GM23338 (cell line): Measurements from ENCODE around the gene EAF2. TPM values are rescaled to one million over a fixed set of nuclear protein-coding genes. Genes with fewer than 3 reads are reported as not detected.

ENCODE experiments used
- ATAC-seq: fragments of 200-7000 bp; cut with Tn5 transposase; 3 replicates; pipeline ENCODE4 v1.9.1; 2020
- DNase-seq: peaks from one replicate; pipeline ENCODE4 v3.0.0-alpha.2; 2015; ENCODE audit warnings: low spot score
- H2AFZ ChIP-seq: fragments of 200-600 bp; sonication (generic); 2 replicates; pipeline ENCODE4 v1.8.0; 2016; ENCODE audit warnings: antibody characterized with exemption, mild to moderate bottlenecking, moderate library complexity
- H3F3A ChIP-seq: fragments of 200-600 bp; sonication (generic); replicated peaks from 2 replicates; pipeline ENCODE4 v1.8.0; 2017; ENCODE audit warnings: antibody characterized with exemption, mixed run types, low read depth
- H3K27ac ChIP-seq: fragments of 200-600 bp; sonication (generic); 2 replicates; pipeline ENCODE4 v1.6.1; 2016; ENCODE audit warnings: low read depth
- H3K27me3 ChIP-seq: fragments of 200-600 bp; sonication (generic); 2 replicates; pipeline ENCODE4 v1.8.0; 2016; ENCODE audit warnings: mild to moderate bottlenecking, mixed run types, moderate library complexity; ENCODE audit not compliant: insufficient read depth
- H3K36me3 ChIP-seq: fragments of 200-600 bp; sonication (generic); 2 replicates; pipeline ENCODE4 v1.8.0; 2016; ENCODE audit warnings: mild to moderate bottlenecking; ENCODE audit not compliant: insufficient read depth
- H3K4me1 ChIP-seq: fragments of 200-600 bp; sonication (generic); 2 replicates; pipeline ENCODE4 v1.8.0; 2016; ENCODE audit warnings: mild to moderate bottlenecking, moderate library complexity; ENCODE audit not compliant: insufficient read depth
- H3K4me2 ChIP-seq: fragments of 200-600 bp; sonication (generic); 2 replicates; pipeline ENCODE4 v1.7.1; 2017; ENCODE audit warnings: mixed run types
- H3K4me3 ChIP-seq: fragments of 200-600 bp; sonication (generic); 2 replicates; pipeline ENCODE4 v1.6.1; 2016; ENCODE audit warnings: mixed run types
- H3K79me2 ChIP-seq: fragments of 200-600 bp; sonication (generic); replicated peaks from 2 replicates; pipeline ENCODE4 v1.8.0; 2017; ENCODE audit warnings: mild to moderate bottlenecking; ENCODE audit not compliant: insufficient read depth
- H3K9me2 ChIP-seq: fragments of 200-600 bp; sonication (generic); 2 replicates; pipeline ENCODE4 v1.8.0; 2017; ENCODE audit not compliant: insufficient read depth
- H4K20me1 ChIP-seq: fragments of 200-600 bp; sonication (generic); replicated peaks from 2 replicates; pipeline ENCODE4 v1.8.0; 2017; ENCODE audit warnings: mild to moderate bottlenecking; ENCODE audit not compliant: insufficient read depth
- H3K27ac Mint-ChIP-seq: 2 replicates; pipeline ENCODE4 v1.8.0; 2020; ENCODE audit warnings: inconsistent platforms, mild to moderate bottlenecking, moderate library complexity, mixed read lengths
- H3K27me3 Mint-ChIP-seq: 3 replicates; pipeline ENCODE4 v1.8.0; 2022; ENCODE audit warnings: low read depth, mild to moderate bottlenecking, moderate library complexity, mixed read lengths, inconsistent platforms; ENCODE audit not compliant: insufficient read depth, poor library complexity
- H3K36me3 Mint-ChIP-seq: 3 replicates; pipeline ENCODE4 v1.8.0; 2021; ENCODE audit warnings: low read depth, mild to moderate bottlenecking, inconsistent platforms, moderate library complexity, mixed read lengths
- H3K4me1 Mint-ChIP-seq: 3 replicates; pipeline ENCODE4 v1.8.0; 2020; ENCODE audit warnings: mild to moderate bottlenecking, inconsistent platforms, mixed read lengths
- H3K4me3 Mint-ChIP-seq: 3 replicates; pipeline ENCODE4 v1.8.0; 2021; ENCODE audit warnings: moderate library complexity, mild to moderate bottlenecking, inconsistent platforms, mixed read lengths
- H3K9me3 Mint-ChIP-seq: 3 replicates; pipeline ENCODE4 v1.8.0; 2020; ENCODE audit warnings: moderate library complexity, mild to moderate bottlenecking, inconsistent platforms, mixed read lengths
- CREB1 ChIP-seq: fragments of 250-450 bp; sonication (Bioruptor Pico); IDR thresholded peaks from 2 replicates; pipeline ENCODE4 v1.5.0; 2020; ENCODE audit warnings: low read depth, mild to moderate bottlenecking, moderate library complexity
- CTCF ChIP-seq, 2 experiments: fragments of 200-600 bp in 1 of 2; sonication (generic) in 1 of 2; conservative IDR thresholded peaks; 2 replicates each; pipeline versions ENCODE4 v1.5.1 to v1.6.1; 2016 to 2017; ENCODE audit warnings: antibody characterized with exemption in 2 of 2, low read depth in 2 of 2, mild to moderate bottlenecking in 2 of 2, moderate library complexity in 1 of 2
- ETS1 ChIP-seq: IDR thresholded peaks from 2 replicates; pipeline ENCODE4 v1.6.1; 2016; ENCODE audit warnings: antibody characterized with exemption
- EZH2 ChIP-seq: fragments of 200-600 bp; sonication (generic); IDR thresholded peaks from one replicate; pipeline ENCODE4 v1.8.0; 2017; ENCODE audit warnings: antibody characterized with exemption, mild to moderate bottlenecking, low read depth; ENCODE audit not compliant: unreplicated experiment
- EZH2phosphoT487 ChIP-seq: fragments of 200-600 bp; sonication (generic); IDR thresholded peaks from one replicate; pipeline ENCODE4 v1.8.1; 2018; ENCODE audit warnings: antibody characterized with exemption; ENCODE audit not compliant: unreplicated experiment
- JUNB ChIP-seq: IDR thresholded peaks from one replicate; pipeline ENCODE4 v1.6.1; 2016; ENCODE audit warnings: antibody characterized with exemption; ENCODE audit not compliant: unreplicated experiment
- NANOG ChIP-seq: IDR thresholded peaks from 2 replicates; pipeline ENCODE4 v1.6.1; 2016; ENCODE audit warnings: antibody characterized with exemption, borderline replicate concordance
- REST ChIP-seq: IDR thresholded peaks from one replicate; pipeline ENCODE4 v1.6.1; 2018; ENCODE audit warnings: antibody characterized with exemption; ENCODE audit not compliant: unreplicated experiment
- STAT1 ChIP-seq: IDR thresholded peaks from one replicate; pipeline ENCODE4 v1.6.1; 2016; ENCODE audit warnings: antibody characterized with exemption; ENCODE audit not compliant: unreplicated experiment
- ZNF331 ChIP-seq: fragments of 250-450 bp; sonication (Bioruptor Pico); IDR thresholded peaks from 2 replicates; pipeline ENCODE4 v1.5.0; 2020; ENCODE audit warnings: low read depth, mild to moderate bottlenecking, moderate library complexity
- ZNF462 ChIP-seq: fragments of 250-450 bp; sonication (Bioruptor Pico); IDR thresholded peaks from 2 replicates; pipeline ENCODE4 v1.5.0; 2020; ENCODE audit warnings: mild to moderate bottlenecking, moderate library complexity
- polyA plus RNA-seq: library from polyadenylated mRNA; unstranded; fragments of >200 nt; fragmentation: Nextera tagmentation; extraction: Ambion mirVana; gene quantifications from 2 replicates; pipeline ENCODE4 v1.2.1, GENCODE V29; 2016
- total RNA-seq: library from RNA; depleted of rRNA; stranded (reverse); fragments of >200 nt; shearing (Covaris generic); gene quantifications from 2 replicates; pipeline ENCODE4 v1.2.3, GENCODE V29; 2014

EAF2 gene
- total and polyA plus RNA-seq, 2 experiments from 2014 or later = 5.7 to 14.7 TPM

GRCh38 chr3:121869736-121870135, 34.7 kb downstream of the EAF2 start (continued):
- no peak for TF ChIP-seq CTCF (conservative IDR thresholded peaks at IDR 0.05; ENCODE audit: low read depth in 2 of 2)
- no peak for TF ChIP-seq REST
- TF ChIP-seq ETS1 = no peak

- no peak overlapping the region for H3K27ac Mint-ChIP-seq
- H3K27ac ChIP-seq = no peak overlapping the region
- TF ChIP-seq EZH2phosphoT487 (no peak), STAT1 (no peak), ZNF331 (CRISPR knock-in tag) (no peak), EZH2 (no peak), ZNF462 (CRISPR knock-in tag) (no peak), ETS1 (no peak), JUNB (no peak), NANOG (no peak), CREB1 (CRISPR knock-in tag) (no peak)
- H3K9me2 ChIP-seq = no peaks in the 10 kb centered on the region
- no peaks in the 10 kb centered on the region for H3K36me3 ChIP-seq
- no peaks in the 10 kb centered on the region for H3K4me1 ChIP-seq
- no peaks in the 10 kb centered on the region for H3K27me3 ChIP-seq
- no peaks in the 10 kb centered on the region for H3F3A ChIP-seq
- H3K4me2 ChIP-seq = no peak overlapping the region
- peaks cover 4% of the 10 kb centered on the region; the same call in 2 of the 3 replicates for H3K36me3 Mint-ChIP-seq
- no peak for DNase-seq
- no peak for ATAC-seq
- H3K4me1 Mint-ChIP-seq = no peaks in the 10 kb centered on the region
- H2AFZ ChIP-seq = no peak overlapping the region
- H3K9me3 Mint-ChIP-seq = no peaks in the 10 kb centered on the region
- no peak overlapping the region for H3K4me3 Mint-ChIP-seq
- H4K20me1 ChIP-seq = no peaks in the 10 kb centered on the region
- H3K4me3 ChIP-seq = no peak overlapping the region
- H3K27me3 Mint-ChIP-seq = no peaks in the 10 kb centered on the region
- H3K79me2 ChIP-seq = no peaks in the 10 kb centered on the region
These were observed 35.7 kb downstream of the EAF2 start for GRCh38 chr3:121870717-121871116.
